A673 (cell line): ENCODE measurements around the gene IQCK. TPM values are rescaled to one million over a fixed set of nuclear protein-coding genes. Genes with fewer than 3 reads are reported as not detected.

Experiments used
- BruUV-seq: library from RNA; stranded (reverse); fragments of 400-500 nt; replicated peaks from 2 replicates; lab custom pipeline; 2021; lab: Mats Ljungman, UMichigan
- CTCF ChIA-PET: fragments of 300-600 bp; sonication (Branson Sonifier 250); formaldehyde crosslinking; loops from one replicate; lab custom pipeline; 2022; ENCODE audit warnings: antibody characterized with exemption; lab: Charles Lee
- POLR2A ChIA-PET: fragments of 300-600 bp; sonication (Branson Sonifier 250); formaldehyde crosslinking; loops from one replicate; lab custom pipeline; 2022; ENCODE audit warnings: antibody characterized with exemption; ENCODE audit not compliant: low non-redundant PET; lab: Charles Lee
- DNase-seq: peaks from one replicate; pipeline ENCODE4 v3.0.0-alpha.2; 2015; ENCODE audit warnings: low spot score
- H3K27ac ChIP-seq: fragments of 200-600 bp; sonication (generic); 2 replicates; pipeline ENCODE4 v1.5.1; 2016; ENCODE audit warnings: mixed run types, low read depth, mild to moderate bottlenecking, mixed read lengths, antibody characterized with exemption, low read length; ENCODE audit not compliant: poor library complexity, severe bottlenecking
- H3K27me3 ChIP-seq: fragments of 200-600 bp; sonication (generic); replicated peaks from 2 replicates; pipeline ENCODE4 v1.6.1; 2017; ENCODE audit warnings: mixed run types, low read depth, mild to moderate bottlenecking, mixed read lengths, antibody characterized with exemption, low read length; ENCODE audit not compliant: insufficient read depth, poor library complexity
- H3K36me3 ChIP-seq: fragments of 200-600 bp; sonication (generic); 2 replicates; pipeline ENCODE4 v1.6.1; 2016; ENCODE audit warnings: mixed run types, mild to moderate bottlenecking, mixed read lengths, antibody characterized with exemption, low read length; ENCODE audit not compliant: insufficient read depth, poor library complexity, severe bottlenecking
- H3K4me1 ChIP-seq: fragments of 200-600 bp; sonication (generic); 2 replicates; pipeline ENCODE4 v1.6.1; 2017; ENCODE audit warnings: mixed run types, mild to moderate bottlenecking, mixed read lengths, antibody characterized with exemption, low read length; ENCODE audit not compliant: insufficient read depth, poor library complexity, severe bottlenecking
- H3K4me3 ChIP-seq: fragments of 200-600 bp; sonication (generic); 2 replicates; pipeline ENCODE4 v1.5.1; 2016; ENCODE audit warnings: low read depth, mixed run types, mild to moderate bottlenecking, mixed read lengths, low read length; ENCODE audit not compliant: poor library complexity, severe bottlenecking
- H3K9me3 ChIP-seq: fragments of 200-600 bp; sonication (generic); 2 replicates; pipeline ENCODE4 v1.6.1; 2016; ENCODE audit warnings: mixed run types, low read depth, mild to moderate bottlenecking, mixed read lengths, antibody characterized with exemption, low read length; ENCODE audit not compliant: poor library complexity, severe bottlenecking
- CTCF ChIP-seq: fragments of 300-800, 200-600 bp; sonication (generic); conservative IDR thresholded peaks from 2 replicates; pipeline ENCODE4 v1.5.1; 2017; ENCODE audit warnings: low read depth, mild to moderate bottlenecking, antibody characterized with exemption, low read length, moderate library complexity, mixed read lengths
- EZH2 ChIP-seq: fragments of 200-600 bp; sonication (generic); IDR thresholded peaks from 2 replicates; pipeline ENCODE4 v1.6.1; 2017; ENCODE audit warnings: borderline replicate concordance, low read depth, mild to moderate bottlenecking, mixed read lengths, antibody characterized with exemption, low read length; ENCODE audit not compliant: poor library complexity, severe bottlenecking
- intact Hi-C: fragments of 100-400 bp; cut with micrococcal nuclease; formaldehyde crosslinking; loops from one replicate; pipeline ENCODE4 v1.10.0; 2022; ENCODE audit not compliant: unreplicated experiment
- total RNA-seq: library from RNA; stranded (reverse); gene quantifications from 2 replicates; pipeline ENCODE4 v1.2.3, GENCODE V29; 2021

Gene IQCK
- total RNA-seq, 1 experiment from 2014 or later: 11.2 TPM

- intact Hi-C loops: no loop called here
- DNase-seq: no peak
- POLR2A ChIA-PET: no interaction called here
- H3K36me3 ChIP-seq: no peaks in the 10 kb centered on the region
- no peak for TF ChIP-seq EZH2
- no peak for TF ChIP-seq CTCF
- CTCF ChIA-PET: no interaction called here
- no peak overlapping the region for H3K4me3 ChIP-seq
- peaks cover 15% of the 10 kb centered on the region for H3K4me1 ChIP-seq
- H3K27me3 ChIP-seq: no peaks in the 10 kb centered on the region
- no peak overlapping the region for H3K27ac ChIP-seq
- no TSS peak for BruUV-seq
- H3K9me3 ChIP-seq: no peaks in the 10 kb centered on the region
Observed at GRCh38 chr16:19774024-19774423, 56.0 kb downstream of the IQCK start.

- CTCF ChIA-PET: no interaction called here
- no peak overlapping the region for H3K27ac ChIP-seq
- no peaks in the 10 kb centered on the region for H3K27me3 ChIP-seq
- POLR2A ChIA-PET: no interaction called here
- no peak for DNase-seq
- H3K36me3 ChIP-seq: no peaks in the 10 kb centered on the region
- TF ChIP-seq EZH2: no peak
- TF ChIP-seq CTCF: no peak
- H3K9me3 ChIP-seq: no peaks in the 10 kb centered on the region
- no TSS peak for BruUV-seq
- no peak overlapping the region for H3K4me3 ChIP-seq
- peaks cover 15% of the 10 kb centered on the region for H3K4me1 ChIP-seq
- intact Hi-C loops: no loop called here
Observed at GRCh38 chr16:19776147-19776546, 58.1 kb downstream of the IQCK start.

- Histone ChIP-seq H3K27ac (no peak overlapping the region), H3K36me3 (no peaks in the 10 kb centered on the region), H3K9me3 (no peaks in the 10 kb centered on the region), H3K4me3 (no peak overlapping the region), H3K27me3 (no peaks in the 10 kb centered on the region), H3K4me1 (peaks cover 15% of the 10 kb centered on the region)
- CTCF ChIA-PET: no interaction called here
- no TSS peak for BruUV-seq
- TF ChIP-seq EZH2: no peak
- no peak for TF ChIP-seq CTCF
- no peak for DNase-seq
- intact Hi-C loops: no loop called here
- POLR2A ChIA-PET: no interaction called here
Observed at GRCh38 chr16:19776565-19776964, 58.5 kb downstream of the IQCK start.
